ENCODE data around the gene GRAMD1C. TPM values are rescaled to one million over a fixed set of nuclear protein-coding genes. Genes with fewer than 3 reads are reported as not detected.

GRAMD1C gene
- total and polyA plus RNA-seq, 8 donors = 3.1 to 6.9 (median 5.0) TPM

DNA sequence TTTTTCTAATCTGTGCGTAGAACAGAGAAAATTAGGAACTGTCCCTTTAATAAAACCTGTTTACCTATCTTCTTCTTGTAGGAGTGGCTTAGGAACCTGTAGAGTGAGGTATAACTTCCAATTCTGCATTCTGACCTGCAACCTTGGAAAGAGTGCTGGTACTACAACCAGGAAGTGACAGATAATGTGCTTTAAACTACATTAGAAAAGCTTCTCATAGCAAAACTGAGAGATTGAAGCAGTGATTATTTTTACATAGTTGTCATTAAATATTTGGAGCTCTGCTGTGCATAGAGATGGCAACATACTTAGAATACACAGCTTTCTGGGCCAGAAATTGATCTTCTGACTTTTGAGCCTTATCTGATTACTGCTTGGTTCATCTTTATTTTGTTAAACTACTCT is 58.8 kb downstream of the GRAMD1C start:
- Histone ChIP-seq H3K27ac (peak overlapping the region in 1 of 2 donors; percentile 42), H3K9me3 (no peaks in the 10 kb centered on the region), H3K4me1 (peaks cover 0 to 7% of the 10 kb centered on the region in 2 donors), H3K4me3 (peak overlapping the region; percentile 13 to 23), H3K27me3 (no peaks in the 10 kb centered on the region), H3K36me3 (no peaks in the 10 kb centered on the region)
- ATAC-seq (peak; percentile 97), DNase-seq (peak in 1 of 4 donors; percentile 23)
- TF ChIP-seq, protein P1, sequence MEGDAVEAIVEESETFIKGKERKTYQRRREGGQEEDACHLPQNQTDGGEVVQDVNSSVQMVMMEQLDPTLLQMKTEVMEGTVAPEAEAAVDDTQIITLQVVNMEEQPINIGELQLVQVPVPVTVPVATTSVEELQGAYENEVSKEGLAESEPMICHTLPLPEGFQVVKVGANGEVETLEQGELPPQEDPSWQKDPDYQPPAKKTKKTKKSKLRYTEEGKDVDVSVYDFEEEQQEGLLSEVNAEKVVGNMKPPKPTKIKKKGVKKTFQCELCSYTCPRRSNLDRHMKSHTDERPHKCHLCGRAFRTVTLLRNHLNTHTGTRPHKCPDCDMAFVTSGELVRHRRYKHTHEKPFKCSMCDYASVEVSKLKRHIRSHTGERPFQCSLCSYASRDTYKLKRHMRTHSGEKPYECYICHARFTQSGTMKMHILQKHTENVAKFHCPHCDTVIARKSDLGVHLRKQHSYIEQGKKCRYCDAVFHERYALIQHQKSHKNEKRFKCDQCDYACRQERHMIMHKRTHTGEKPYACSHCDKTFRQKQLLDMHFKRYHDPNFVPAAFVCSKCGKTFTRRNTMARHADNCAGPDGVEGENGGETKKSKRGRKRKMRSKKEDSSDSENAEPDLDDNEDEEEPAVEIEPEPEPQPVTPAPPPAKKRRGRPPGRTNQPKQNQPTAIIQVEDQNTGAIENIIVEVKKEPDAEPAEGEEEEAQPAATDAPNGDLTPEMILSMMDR (IDR thresholded peaks at IDR 0.05) = no peak
- intact Hi-C loops (cut with DNase I) = no loop called here

DNA sequence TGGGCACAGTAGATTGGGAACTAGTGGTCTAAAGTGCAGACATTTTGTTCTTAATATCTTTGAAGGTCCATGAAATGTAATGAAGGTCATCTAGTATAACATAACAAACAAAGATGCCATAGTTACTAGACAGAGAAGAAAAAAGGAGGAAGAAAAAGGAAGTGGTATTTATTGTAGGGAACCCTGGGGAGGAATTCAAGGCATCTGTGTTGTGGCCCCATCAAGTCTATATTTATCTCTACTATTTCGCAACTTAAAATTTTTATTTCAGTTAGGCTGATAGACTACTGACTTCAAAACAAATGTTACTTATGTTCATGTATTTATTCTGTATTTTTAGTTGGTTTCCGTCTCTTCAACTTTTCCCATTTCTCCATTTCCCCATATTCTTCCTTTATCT is 60.3 kb downstream of the GRAMD1C start:
- TF ChIP-seq, protein P1 (IDR thresholded peaks at IDR 0.05) = no peak
- ATAC-seq (peak; percentile 25), DNase-seq (no peak)
- Histone ChIP-seq H3K4me1 (peaks cover 0 to 7% of the 10 kb centered on the region in 2 donors), H3K36me3 (no peaks in the 10 kb centered on the region), H3K4me3 (no peak overlapping the region), H3K9me3 (no peaks in the 10 kb centered on the region), H3K27me3 (no peaks in the 10 kb centered on the region), H3K27ac (no peak overlapping the region)
- intact Hi-C loops (cut with DNase I) = no loop called here

DNA sequence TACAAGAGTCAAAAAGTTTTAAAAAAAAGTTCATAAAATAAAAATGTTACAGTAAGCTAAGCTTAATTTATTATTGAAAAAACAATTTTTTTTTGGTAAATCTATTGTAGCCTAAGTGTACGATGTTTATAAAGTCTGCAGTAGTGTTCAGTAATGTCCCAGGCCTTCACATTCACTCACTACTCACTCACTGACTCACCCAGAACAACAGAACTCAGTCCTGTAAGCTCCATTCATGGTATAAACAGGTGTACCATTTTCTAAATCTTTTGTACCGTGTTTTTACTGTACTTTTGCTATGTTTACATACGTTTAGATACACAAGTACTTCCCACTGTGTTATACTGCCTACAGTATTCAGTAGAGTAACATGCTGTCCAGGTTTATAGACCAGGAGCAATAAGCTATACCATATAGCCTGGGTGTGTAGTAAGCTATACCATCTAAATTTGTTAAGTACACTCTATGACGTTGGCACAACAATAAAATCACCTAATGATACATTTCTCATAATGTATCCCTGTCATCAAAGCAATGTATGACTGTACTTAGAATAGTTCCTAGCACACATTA is 68.1 kb downstream of the GRAMD1C start:
- Histone ChIP-seq H3K4me1 (no peaks in the 10 kb centered on the region), H3K27me3 (no peaks in the 10 kb centered on the region), H3K36me3 (no peaks in the 10 kb centered on the region), H3K9me3 (no peaks in the 10 kb centered on the region), H3K4me3 (no peak overlapping the region), H3K27ac (no peak overlapping the region)
- ATAC-seq (no peak), DNase-seq (no peak)
- intact Hi-C loops (cut with DNase I) = no loop called here
- TF ChIP-seq, protein P1 (IDR thresholded peaks at IDR 0.05) = no peak

DNA sequence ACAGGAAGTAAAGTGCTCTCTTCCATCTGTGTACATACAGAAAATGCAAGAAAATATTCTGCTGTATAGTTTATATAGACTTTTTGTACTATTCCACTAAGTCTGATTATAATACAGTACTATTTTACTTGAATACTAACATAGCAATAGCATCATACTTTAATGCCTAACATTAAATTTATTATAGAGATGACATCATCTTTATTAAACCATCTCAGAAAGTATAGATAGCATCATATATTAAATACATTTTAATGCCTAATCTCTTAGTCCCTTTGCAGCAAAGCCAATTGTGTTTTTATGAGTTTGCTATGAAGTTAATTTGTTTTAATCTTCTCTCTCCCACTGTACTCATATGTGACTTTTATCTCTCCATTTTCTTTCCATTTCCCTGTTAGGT is 69.5 kb downstream of the GRAMD1C start:
- Histone ChIP-seq H3K9me3 (no peaks in the 10 kb centered on the region), H3K27ac (no peak overlapping the region), H3K27me3 (no peaks in the 10 kb centered on the region), H3K4me3 (no peak overlapping the region), H3K36me3 (no peaks in the 10 kb centered on the region), H3K4me1 (no peaks in the 10 kb centered on the region)
- TF ChIP-seq, protein P1 (IDR thresholded peaks at IDR 0.05) = no peak
- ATAC-seq = no peak
- intact Hi-C loops (cut with DNase I) = no loop called here
- DNase-seq = no peak

DNA sequence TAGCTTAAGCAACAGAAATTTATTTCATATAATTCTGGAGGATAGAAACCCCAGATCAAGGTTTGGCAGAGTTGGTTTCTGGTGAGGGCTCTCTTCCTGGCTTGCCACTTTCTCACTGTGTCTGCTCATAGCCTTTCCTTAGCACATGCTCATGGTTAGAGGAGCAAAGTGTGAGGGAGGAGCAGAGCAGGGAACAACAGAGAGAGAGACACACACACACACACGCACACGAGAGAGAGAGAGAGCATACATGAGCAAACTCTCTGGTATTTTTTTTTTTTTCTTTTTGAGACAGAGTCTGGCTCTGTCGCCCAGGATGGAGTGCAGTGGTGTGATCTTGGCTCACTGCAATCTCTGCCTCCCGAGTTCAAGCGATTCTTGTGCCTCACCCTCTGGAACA is 72.4 kb downstream of the GRAMD1C start:
- Histone ChIP-seq H3K9me3 (no peaks in the 10 kb centered on the region), H3K27ac (no peak overlapping the region), H3K4me3 (no peak overlapping the region), H3K36me3 (no peaks in the 10 kb centered on the region), H3K27me3 (no peaks in the 10 kb centered on the region), H3K4me1 (no peaks in the 10 kb centered on the region)
- intact Hi-C loops (cut with DNase I) = no loop called here
- DNase-seq (no peak), ATAC-seq (no peak)
- TF ChIP-seq, protein P1 (IDR thresholded peaks at IDR 0.05) = no peak

All from left lung (tissue), 10 donors.